Hematopoietic multipotent progenitor cell treated with erythropoietin and hydrocortisone succinate and interleukin-3 and kit ligand, for 15 days (in vitro differentiated cells): ENCODE measurements around the gene AP1AR.
"Not testable (repeated sequence)": the region's sequence is repeated elsewhere in the genome, so short reads cannot be mapped to it uniquely, and the experiment has no call there.

Experiments used
- DNase-seq: peaks from one replicate; pipeline ENCODE4 v3.0.0-alpha.2; 2015; ENCODE audit warnings: low spot score

The AP1AR gene

DNA sequence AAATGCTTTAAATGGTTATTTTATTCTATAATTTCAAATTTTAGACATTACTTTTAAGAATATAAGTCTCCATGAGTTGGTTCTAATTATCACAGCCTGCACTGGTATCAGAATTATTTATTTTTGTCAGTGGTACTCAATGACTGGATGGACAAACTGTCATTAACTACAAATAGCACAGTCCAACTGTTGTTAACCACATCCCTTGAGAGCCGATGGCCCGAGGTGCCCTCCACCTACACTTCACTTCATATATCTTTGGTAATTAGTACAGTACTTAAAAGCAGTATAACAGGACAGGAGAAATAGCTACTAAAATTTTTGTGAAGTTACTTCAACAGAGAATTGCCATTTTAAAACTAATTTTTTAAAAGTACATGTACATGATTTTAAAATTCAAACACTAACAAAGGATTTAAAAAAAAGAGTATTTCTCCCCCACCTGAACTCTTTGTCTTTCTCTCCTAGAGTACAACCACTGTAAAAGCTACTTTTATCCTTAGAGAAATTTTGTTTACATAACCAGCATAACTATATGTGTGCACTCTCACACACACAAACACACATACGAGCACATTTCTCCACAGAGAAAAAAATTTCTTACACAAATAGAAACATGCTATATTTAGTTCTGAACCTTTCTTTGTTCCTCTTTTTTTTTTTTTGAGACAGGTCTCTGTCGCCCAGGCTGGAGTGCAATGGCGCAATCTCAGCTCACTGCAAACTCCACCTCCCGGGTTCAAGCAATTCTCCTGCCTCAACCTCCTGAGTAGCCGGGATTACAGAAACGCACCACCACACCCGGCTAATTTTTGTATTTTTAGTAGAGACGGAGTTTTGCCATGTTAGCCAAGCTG is 47.7 kb downstream of the AP1AR start:
- no peak for DNase-seq

DNA sequence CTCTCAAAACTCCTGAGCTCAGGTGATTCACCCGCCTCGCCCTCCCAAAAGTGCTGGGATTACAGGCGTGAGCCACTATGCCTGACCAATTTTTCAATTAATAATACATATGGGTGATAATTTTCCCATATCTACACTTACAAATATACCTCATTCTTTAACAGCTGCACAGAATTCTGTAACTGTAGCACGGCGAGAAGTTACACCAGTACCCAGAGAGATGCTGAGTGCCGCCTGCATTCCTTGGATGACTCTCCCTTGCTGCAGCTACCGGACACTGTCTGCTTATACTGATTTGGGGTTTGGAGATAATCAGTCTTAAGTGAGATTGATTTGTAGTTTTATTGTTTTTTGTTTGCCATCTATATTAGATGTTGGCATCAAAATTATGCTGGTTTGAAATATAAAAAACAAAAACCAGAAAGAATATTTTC is 48.3 kb downstream of the AP1AR start:
- DNase-seq: no peak

DNA sequence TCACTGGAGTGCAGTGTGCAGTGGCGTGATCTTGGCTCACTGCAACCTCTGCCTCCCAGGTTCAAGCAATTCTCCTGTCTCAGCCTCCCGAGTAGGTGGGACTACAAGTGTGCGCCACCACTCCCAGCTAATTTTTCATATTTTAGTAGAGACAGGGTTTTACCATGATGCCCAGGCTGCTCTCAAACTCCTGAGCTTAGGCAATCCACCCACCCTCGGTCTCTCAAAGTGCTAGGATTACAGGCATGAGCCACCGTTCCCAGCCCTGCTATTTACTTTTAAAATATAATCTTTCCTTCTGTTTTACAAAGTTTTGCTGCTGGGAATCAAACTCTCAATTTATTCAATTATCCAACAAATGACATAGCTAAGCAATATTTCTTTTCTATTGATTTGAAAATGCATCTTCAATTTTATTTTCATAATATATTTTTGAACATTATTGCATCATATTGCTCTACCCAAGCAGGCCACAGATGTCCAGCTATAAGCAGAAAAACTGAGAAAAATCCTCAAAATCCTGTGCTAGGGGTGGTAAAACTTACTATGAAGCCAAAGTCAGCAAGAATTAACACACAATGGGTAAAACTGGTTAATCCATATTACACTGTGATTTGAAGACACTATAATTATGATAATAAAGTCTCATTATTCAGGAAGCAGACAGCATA is 48.9 kb downstream of the AP1AR start:
- no peak for DNase-seq

DNA sequence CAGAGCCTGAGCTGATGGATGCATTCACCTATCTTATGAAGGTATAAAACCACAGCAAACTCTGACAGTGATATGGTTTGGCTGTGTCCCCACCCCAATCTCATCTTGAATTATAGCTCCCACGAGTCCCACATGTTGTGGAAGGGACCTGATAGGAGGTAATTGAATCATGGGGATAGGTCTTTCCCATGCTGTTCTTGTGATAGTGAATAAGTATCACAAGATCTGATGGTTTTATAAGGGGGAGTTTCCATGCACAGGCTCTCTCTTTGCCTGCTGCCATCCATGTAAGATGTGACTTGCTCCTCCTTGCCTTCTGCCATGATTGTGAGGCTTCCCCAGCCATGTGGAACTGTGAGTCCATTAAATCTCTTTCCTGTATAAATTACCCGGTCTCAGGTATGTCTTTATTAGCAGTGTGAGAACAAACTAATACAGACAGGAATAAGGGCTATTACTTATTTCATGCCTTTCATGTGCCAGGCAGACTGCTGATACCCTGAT is 50.4 kb downstream of the AP1AR start:
- not testable (repeated sequence) for DNase-seq

DNA sequence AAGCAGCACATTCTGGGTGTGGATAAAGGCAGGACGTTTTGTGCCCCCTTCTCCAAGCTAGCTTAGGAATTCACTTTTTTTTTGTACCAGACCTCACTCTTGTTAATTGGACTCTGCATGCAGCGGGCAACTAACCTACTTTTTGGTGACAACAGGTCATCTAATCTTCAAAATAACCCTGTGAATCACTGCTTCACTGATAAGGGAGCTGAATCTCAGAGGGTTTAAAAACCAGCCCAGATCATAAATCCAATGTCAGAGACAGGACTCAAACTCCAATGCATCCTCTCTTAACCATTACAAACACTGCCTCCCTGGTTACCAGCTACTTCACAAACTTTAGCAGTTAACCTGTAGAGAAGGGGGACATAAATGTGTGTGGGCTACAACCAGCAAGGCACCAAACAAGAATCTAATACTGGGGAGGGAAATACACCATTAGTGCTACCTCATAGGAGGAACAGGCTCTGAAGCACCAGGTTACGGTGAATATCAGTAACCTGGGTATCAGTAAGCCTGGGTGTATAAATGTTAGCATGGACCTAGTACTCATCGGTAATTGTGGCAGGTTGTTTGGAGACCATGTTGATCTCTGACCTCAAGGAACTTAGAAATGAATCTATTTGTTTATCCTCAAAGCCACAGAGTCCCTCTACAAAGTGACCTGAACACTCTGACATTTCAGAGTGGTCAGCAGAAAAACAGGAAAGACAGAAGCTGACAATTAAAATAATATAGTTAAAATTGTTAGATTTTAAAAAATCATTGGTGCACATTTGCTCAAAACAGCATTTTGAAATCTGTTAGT is 51.5 kb downstream of the AP1AR start:
- no peak for DNase-seq

DNA sequence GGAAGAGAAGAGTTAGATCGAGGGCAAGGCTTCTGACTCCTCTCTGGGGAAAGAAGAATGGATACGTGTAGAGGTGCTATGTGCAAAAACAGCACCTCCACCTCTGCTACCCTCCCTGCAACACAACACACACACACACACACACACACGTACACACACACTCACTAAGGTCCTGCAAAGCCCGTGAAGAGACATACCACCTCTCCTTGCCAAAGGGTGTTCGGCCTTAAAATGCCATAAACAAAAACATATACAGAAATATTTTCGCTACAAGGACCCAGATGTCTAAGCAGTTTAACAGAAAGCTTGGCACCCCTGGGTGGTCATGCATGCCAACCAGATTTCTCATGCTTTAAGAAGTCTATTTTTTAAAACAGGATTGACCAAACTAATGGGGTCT is 52.6 kb downstream of the AP1AR start:
- DNase-seq: no peak

DNA sequence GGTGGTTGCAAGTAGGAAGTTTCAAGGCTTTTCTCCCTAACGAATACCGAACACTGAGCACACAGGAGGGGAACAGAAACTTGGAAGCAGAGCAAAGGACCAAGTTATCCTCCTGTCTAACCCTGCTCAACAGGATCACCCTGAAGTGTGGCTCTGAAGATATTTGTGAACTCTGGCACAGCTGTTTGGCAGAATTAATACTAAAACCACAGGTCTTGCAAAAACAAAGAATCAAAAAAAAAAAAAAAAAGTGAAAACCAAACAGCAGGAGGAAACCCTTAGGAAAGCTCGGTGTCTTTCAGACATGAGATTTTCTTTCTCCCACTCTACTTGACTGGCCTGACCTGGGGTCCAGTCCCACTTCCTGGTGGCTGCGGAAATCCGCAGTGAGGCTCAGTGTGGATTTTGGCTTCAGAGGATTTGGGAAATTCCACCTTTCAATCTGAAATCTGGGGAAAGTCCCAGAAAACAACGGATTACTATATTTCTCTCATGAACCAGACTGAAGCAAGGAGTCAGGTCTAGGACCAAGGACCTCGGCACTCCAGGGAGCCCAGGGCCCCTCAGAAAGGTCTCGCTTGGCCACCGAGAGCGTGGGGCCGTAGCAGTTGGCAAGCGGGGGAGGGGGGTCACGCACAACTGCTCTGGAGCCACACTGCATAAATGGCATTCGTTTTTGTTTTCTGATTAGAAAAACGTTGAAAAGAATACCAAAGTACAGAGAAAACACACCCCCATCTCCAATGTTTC is 53.2 kb downstream of the AP1AR start:
- DNase-seq: no peak

DNA sequence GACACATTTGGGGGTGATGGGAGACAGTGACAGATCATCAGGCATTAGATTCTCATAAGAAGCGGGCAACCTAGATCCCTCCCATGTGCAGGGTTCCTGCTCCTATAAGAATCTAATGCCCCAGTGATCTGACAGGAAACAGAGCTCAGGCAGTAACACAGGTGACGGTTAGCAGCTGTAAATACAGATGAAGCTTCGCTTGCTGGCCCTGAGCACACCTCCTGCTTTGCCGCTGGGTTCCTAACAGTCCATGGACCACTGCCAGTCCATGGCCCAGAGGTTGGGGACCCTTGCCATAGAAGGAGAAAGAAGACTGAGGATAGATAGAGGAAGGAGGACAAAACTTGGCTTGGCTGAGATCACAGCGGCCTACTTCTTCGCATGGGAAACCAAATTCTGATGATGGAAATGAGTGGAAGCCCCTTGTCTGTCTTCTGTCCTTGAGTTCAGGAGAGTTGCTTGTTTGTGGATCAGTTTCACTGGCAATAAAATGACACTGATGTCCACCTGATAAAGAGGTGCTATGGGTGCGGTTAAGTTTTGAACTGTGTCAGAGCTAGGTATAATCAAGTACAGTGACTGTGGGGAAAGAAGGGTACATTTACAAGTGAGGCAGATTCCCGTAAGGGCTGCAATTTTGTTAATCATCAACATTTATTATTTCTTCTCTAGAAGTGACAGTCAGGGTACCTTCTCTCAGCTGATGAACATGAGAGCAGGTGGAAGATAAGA is 55.8 kb downstream of the AP1AR start:
- DNase-seq: no peak

DNA sequence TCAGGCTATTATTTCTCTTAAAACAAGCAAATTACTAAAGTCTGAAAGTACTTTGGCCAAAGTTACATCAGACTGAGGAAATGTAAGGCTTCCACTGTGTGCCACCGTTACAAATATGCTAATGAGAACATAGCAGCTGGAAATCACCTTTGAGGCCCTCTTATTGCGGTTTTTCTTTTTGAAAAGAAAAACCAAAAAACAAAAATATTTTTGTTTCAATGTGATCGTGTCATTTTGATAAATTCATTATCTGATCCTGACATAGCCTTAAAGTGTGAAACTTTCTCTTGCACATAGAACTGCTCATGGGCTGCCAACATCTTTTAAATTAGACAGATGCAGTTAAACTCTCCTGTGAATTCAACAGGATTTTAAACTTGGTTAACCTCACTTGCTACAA is 56.9 kb downstream of the AP1AR start:
- no peak for DNase-seq

DNA sequence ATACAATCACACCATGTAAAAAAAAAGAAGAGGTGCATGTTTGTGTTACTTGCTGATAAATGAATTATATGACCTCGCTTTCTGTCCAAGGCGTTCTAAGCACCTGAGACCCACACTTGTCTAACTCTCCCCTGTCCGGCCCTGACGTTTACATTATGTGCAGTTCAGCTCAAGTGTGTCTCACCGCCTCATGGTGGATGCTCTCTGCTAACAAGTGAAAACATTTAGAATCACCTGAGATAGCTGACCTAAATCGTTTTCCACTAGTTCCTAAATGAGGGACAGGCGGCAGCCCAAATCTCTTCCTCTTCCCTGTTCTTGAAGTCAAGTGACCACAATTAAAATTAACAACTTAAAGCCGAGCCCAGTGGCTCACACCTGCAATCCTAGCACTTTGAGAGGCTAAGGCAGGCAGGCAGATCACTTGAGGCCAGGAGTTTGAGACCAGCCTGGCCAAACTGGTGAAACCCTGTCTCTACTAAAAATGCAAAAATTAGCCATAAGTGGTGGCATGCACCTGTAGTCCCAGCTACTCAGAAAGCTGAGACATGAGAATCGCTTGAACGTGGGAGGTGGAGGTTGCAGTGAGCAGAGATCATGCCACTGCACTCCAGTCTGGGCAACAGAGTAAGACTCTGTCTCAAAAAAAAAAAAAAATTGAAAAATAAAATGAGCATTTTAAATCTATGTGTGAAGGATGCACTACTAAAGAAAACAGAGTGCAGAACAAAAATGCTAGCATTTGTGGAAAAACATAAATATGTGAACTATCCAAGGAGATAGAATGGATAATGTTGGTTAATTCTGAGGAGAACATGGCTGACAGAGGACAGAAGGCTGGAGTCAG is 58.0 kb downstream of the AP1AR start:
- DNase-seq: no peak

DNA sequence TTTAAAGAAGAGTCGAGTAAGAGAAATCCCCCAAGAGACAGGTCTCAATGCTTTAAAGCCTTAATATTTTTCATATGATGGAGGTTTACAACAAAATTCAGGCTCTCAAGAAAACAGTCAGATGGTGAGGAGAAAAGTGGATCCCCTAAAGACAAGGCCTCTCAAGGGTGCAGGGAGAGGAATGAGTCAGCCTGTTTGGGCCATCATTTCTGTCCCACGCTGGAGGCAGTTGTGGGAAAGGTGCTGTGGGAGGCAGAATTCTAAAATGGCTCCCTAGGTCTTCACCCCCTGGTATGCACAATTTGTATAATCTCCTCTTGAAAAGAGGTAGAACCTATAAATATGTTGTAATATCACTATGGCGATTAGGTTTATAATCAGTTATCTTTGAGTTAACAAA is 58.8 kb downstream of the AP1AR start:
- no peak for DNase-seq

DNA sequence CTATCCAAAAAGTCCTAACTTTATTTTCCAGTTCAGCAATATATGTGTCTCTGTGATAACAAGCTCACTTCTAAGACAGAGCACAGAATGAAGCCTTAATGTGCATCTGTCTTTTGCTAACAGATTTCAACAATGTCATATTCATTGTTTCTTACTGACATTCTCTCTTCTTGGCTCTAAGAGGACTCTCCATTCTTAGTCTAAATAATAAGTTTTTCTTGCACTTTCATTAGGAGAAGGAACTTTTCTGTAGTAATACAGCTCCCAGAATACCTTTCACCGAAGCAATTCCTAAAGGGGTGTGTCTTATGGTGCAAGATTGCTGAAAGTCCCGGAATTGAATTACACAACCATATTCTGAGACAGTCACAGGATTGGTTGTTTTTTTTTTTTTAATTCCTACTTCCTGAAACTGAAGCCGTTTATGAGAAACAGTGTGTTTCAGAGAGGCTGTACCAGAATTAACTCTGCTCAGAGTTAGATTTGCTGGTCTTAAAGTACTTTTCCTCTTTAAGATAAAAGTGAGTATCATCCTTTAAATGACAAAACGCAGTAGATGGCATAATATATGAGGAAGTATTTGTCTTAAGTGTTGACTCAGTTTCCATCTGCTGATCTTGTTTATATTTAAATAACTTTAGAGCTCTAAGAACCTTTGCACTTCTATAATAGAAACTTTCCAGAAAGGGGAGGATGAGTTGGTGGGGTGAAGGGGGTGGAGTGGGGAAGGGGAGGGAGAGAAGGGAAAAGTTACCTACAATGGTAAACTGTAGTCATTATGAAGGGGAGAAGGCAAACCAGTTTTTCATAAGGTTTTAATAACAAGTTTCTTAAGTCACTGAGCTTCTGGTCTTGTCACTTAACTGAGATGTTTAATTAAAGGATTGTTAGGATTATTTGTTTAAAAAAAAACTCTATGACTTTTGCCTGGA is 65.6 kb downstream of the AP1AR start, which contains the start of gene ALPK1:
Gene ALPK1, plus strand, starts transcription at position 421 of the 932 bp plus-strand sequence.
- DNase-seq: no peak

DNA sequence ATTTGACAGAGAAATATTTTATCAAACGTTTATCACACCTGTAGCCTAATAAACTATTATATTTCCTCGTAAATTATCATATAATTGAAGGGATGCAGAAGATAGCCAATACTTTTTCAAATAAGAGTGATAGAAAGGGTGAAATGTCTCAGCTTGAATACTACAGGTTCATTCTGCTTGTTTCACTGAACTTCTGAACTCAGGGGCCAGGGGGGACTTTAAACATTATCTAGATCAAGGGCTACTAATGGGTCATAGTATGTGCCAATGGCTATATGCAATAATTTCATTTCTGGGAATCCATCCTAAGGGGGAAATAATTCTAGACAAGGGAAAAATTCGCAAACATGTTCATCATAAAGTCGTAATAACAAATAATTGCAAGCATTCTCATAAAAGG is 68.1 kb downstream of the AP1AR start:
- DNase-seq: no peak

DNA sequence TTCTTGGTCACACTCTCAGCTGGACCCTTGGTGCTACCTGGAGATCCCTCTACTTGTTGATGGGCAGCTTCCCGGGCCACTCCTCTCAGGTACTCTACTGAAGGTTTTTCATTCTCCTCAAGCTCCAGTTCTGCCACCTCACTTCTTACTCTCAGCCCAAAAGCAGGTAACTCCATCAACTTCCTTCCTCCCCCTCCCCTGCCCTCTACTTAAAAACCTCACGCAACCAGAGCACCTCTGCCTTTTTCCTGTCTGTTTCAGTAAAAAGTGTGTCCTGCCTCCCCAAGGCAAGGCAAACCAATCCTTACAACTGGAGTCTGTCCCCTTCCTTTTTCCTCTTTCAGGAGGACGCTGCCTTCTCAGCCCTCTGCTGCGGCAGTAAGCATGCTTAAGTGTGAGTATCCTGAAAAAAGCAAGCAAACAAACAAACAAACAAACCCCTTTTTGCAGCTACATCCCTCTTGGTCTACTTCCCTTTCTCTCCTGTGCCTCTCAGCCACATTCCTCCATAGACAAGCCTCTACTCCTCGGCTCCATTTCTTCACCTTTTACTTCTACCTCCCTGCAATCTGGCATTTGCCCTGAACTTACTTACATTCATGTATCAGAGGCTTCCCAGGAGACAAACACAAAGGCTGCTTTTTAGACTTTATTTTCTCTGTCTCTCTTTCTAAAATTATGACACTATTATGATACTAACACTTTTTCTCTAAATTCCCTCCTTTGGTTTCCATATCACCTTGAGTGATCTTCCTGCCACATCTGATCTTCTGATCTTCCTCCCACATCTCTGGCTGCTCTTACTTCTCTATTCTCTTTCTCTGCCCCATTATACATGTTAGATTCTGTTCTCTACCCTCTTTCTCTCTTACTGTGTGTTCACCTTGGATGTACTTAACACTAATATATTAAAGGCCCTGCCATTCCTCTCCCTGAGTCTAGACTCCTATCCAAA is 71.0 kb downstream of the AP1AR start:
- DNase-seq: no peak

DNA sequence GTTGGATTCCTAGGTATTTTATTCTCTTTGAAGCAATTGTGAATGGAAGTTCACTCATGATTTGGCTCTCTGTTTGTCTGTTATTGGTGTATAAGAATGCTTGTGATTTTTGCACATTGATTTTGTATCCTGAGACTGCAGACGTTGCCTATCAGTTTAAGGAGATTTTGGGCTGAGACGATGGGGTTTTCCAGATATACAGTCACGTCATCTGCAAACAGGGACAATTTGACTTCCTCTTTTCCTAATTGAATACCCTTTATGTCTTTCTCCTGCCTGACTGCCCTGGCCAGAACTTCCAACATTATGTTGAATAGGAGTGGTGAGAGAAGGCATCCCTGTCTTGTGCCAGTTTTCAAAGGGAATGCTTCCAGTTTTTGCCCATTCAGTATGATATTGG is 73.9 kb downstream of the AP1AR start:
- DNase-seq: not testable (repeated sequence)

DNA sequence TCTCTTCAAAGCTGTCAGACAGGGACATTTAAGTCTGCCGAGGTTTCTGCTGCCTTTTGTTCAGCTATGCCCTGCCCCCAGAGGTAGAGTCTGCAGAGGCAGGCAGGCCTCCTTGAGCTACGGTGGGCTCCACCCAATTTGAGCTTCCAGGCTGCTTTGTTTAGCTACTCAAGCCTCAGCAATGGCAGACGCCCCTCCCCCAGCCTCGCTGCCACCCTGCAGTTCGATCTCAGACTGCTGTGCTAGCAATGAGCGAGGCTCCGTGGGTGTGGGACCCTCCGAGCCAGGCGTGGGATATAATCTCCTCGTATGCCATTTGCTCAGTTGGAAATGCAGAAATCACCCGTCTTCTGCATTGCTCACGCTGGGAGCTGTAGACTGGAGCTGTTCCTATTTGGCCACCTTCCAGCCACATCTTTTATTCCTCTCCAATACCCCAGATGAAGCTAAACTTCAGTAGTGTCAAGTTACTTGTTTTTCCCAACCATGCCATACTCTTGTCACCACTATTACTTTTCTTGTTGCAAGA is 77.7 kb downstream of the AP1AR start:
- DNase-seq: not testable (repeated sequence)

DNA sequence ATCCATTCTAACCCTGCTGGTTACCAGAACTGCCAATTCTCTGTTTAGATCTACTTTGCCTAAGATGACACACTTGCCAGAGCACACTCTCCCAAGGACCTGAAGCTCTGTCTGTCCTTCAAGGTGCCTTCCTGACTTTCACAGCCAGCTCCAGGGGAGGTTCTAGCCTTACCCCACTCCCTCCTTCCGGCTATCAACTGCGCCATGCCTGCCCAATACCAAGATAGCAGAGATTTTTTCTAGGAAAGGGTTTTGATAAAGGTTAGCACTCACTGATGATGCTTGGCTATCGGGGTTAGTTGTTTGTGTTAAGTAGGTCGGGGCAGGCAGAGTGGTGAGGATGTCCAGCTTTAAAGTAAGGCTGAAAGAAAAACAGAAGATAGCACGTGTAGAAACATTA is 79.9 kb downstream of the AP1AR start:
- no peak for DNase-seq
